Erythroblast (primary cell): Measurements from ENCODE around the gene KLHL22.

ENCODE experiments used
- GATA1 ChIP-seq: IDR thresholded peaks from 2 replicates; pipeline ENCODE4 v1.6.1; 2011; ENCODE audit warnings: low read depth, mild to moderate bottlenecking, control low read depth, low read length, moderate library complexity
- POLR2A ChIP-seq: IDR thresholded peaks from 2 replicates; pipeline ENCODE4 v1.6.1; 2011; ENCODE audit warnings: mild to moderate bottlenecking, low read length

- TF ChIP-seq POLR2A (no peak), GATA1 (no peak)
Measured at GRCh38 chr22:20465759-20466077, 29.9 kb downstream of the KLHL22 start.
